A673 (cell line): ENCODE data around the gene SLC13A5. TPM values are rescaled to one million over a fixed set of nuclear protein-coding genes. Genes with fewer than 3 reads are reported as not detected.
A peak's percentile ranks its signal among the peaks of the same experiment; 100 is the strongest.

ENCODE experiments used
- BruUV-seq: library from RNA; stranded (reverse); fragments of 400-500 nt; replicated peaks from 2 replicates; lab custom pipeline; 2021; lab: Mats Ljungman, UMichigan
- CTCF ChIA-PET: fragments of 300-600 bp; sonication (Branson Sonifier 250); formaldehyde crosslinking; loops from one replicate; lab custom pipeline; 2022; ENCODE audit warnings: antibody characterized with exemption; lab: Charles Lee
- POLR2A ChIA-PET: fragments of 300-600 bp; sonication (Branson Sonifier 250); formaldehyde crosslinking; loops from one replicate; lab custom pipeline; 2022; ENCODE audit warnings: antibody characterized with exemption; ENCODE audit not compliant: low non-redundant PET; lab: Charles Lee
- DNase-seq: peaks from one replicate; pipeline ENCODE4 v3.0.0-alpha.2; 2015; ENCODE audit warnings: low spot score
- H3K27ac ChIP-seq: fragments of 200-600 bp; sonication (generic); 2 replicates; pipeline ENCODE4 v1.5.1; 2016; ENCODE audit warnings: mixed run types, low read depth, mild to moderate bottlenecking, mixed read lengths, antibody characterized with exemption, low read length; ENCODE audit not compliant: poor library complexity, severe bottlenecking
- H3K27me3 ChIP-seq: fragments of 200-600 bp; sonication (generic); replicated peaks from 2 replicates; pipeline ENCODE4 v1.6.1; 2017; ENCODE audit warnings: mixed run types, low read depth, mild to moderate bottlenecking, mixed read lengths, antibody characterized with exemption, low read length; ENCODE audit not compliant: insufficient read depth, poor library complexity
- H3K36me3 ChIP-seq: fragments of 200-600 bp; sonication (generic); 2 replicates; pipeline ENCODE4 v1.6.1; 2016; ENCODE audit warnings: mixed run types, mild to moderate bottlenecking, mixed read lengths, antibody characterized with exemption, low read length; ENCODE audit not compliant: insufficient read depth, poor library complexity, severe bottlenecking
- H3K4me1 ChIP-seq: fragments of 200-600 bp; sonication (generic); 2 replicates; pipeline ENCODE4 v1.6.1; 2017; ENCODE audit warnings: mixed run types, mild to moderate bottlenecking, mixed read lengths, antibody characterized with exemption, low read length; ENCODE audit not compliant: insufficient read depth, poor library complexity, severe bottlenecking
- H3K4me3 ChIP-seq: fragments of 200-600 bp; sonication (generic); 2 replicates; pipeline ENCODE4 v1.5.1; 2016; ENCODE audit warnings: low read depth, mixed run types, mild to moderate bottlenecking, mixed read lengths, low read length; ENCODE audit not compliant: poor library complexity, severe bottlenecking
- H3K9me3 ChIP-seq: fragments of 200-600 bp; sonication (generic); 2 replicates; pipeline ENCODE4 v1.6.1; 2016; ENCODE audit warnings: mixed run types, low read depth, mild to moderate bottlenecking, mixed read lengths, antibody characterized with exemption, low read length; ENCODE audit not compliant: poor library complexity, severe bottlenecking
- CTCF ChIP-seq: fragments of 300-800, 200-600 bp; sonication (generic); conservative IDR thresholded peaks from 2 replicates; pipeline ENCODE4 v1.5.1; 2017; ENCODE audit warnings: low read depth, mild to moderate bottlenecking, antibody characterized with exemption, low read length, moderate library complexity, mixed read lengths
- EZH2 ChIP-seq: fragments of 200-600 bp; sonication (generic); IDR thresholded peaks from 2 replicates; pipeline ENCODE4 v1.6.1; 2017; ENCODE audit warnings: borderline replicate concordance, low read depth, mild to moderate bottlenecking, mixed read lengths, antibody characterized with exemption, low read length; ENCODE audit not compliant: poor library complexity, severe bottlenecking
- intact Hi-C: fragments of 100-400 bp; cut with micrococcal nuclease; formaldehyde crosslinking; loops from one replicate; pipeline ENCODE4 v1.10.0; 2022; ENCODE audit not compliant: unreplicated experiment
- total RNA-seq: library from RNA; stranded (reverse); gene quantifications from 2 replicates; pipeline ENCODE4 v1.2.3, GENCODE V29; 2021

SLC13A5 gene
- total RNA-seq, 1 experiment from 2014 or later, result not detected

- POLR2A ChIA-PET, result no interaction called here
- Histone ChIP-seq H3K27me3 (no peaks in the 10 kb centered on the region), H3K4me1 (peaks cover 19% of the 10 kb centered on the region), H3K9me3 (no peaks in the 10 kb centered on the region), H3K36me3 (peaks cover 22% of the 10 kb centered on the region), H3K27ac (peak overlapping the region; percentile 95), H3K4me3 (peak overlapping the region; percentile 78)
- TF ChIP-seq CTCF (no peak), EZH2 (no peak)
- no peak for DNase-seq
- no TSS peak for BruUV-seq
- intact Hi-C loops, result no loop called here
- CTCF ChIA-PET, result no interaction called here
These were observed 74.1 kb downstream of the SLC13A5 start for GRCh38 chr17:6639014-6639585.

GRCh38 chr17:6638046-6638908 is 74.9 kb downstream of the SLC13A5 start:
- no peaks in the 10 kb centered on the region for H3K27me3 ChIP-seq
- H3K4me3 ChIP-seq, result peak overlapping the region; percentile 78
- POLR2A ChIA-PET, result no interaction called here
- no peak for TF ChIP-seq EZH2
- TF ChIP-seq CTCF, result no peak
- H3K4me1 ChIP-seq, result peaks cover 19% of the 10 kb centered on the region
- H3K36me3 ChIP-seq, result peaks cover 22% of the 10 kb centered on the region
- intact Hi-C loops, result no loop called here
- H3K27ac ChIP-seq, result peak overlapping the region; percentile 95
- CTCF ChIA-PET, result no interaction called here
- DNase-seq, result no peak
- no TSS peak for BruUV-seq
- H3K9me3 ChIP-seq, result no peaks in the 10 kb centered on the region

- no TSS peak for BruUV-seq
- DNase-seq, result no peak
- H3K27me3 ChIP-seq, result no peaks in the 10 kb centered on the region
- no peak overlapping the region for H3K4me3 ChIP-seq
- TF ChIP-seq CTCF (no peak), EZH2 (no peak)
- no peaks in the 10 kb centered on the region for H3K9me3 ChIP-seq
- H3K36me3 ChIP-seq, result peaks cover 27% of the 10 kb centered on the region
- peaks cover 15% of the 10 kb centered on the region for H3K4me1 ChIP-seq
- POLR2A ChIA-PET, result no interaction called here
- CTCF ChIA-PET, result no interaction called here
- intact Hi-C loops, result no loop called here
- no peak overlapping the region for H3K27ac ChIP-seq
These were observed 75.7 kb downstream of the SLC13A5 start for GRCh38 chr17:6637458-6637840.
